HG03135 (cell line): Measurements from ENCODE around the gene GPR85.
"Not testable (repeated sequence)": the region's sequence is repeated elsewhere in the genome, so short reads cannot be mapped to it uniquely, and the experiment has no call there.

Experiments used
- ATAC-seq: cut with Tn5 transposase; IDR thresholded peaks from one replicate; pipeline ENCODE4 v1.9.1; 2021; ENCODE audit warnings: mild to moderate bottlenecking, moderate library complexity; ENCODE audit not compliant: unreplicated experiment

The GPR85 gene

GRCh38 chr7:113086431-113086888 is at the start of gene GPR85:
Gene GPR85, minus strand, starts transcription at chr7:113086827. Its CDS starts 2,106 bp downstream, at chr7:113084721.
- no peak for ATAC-seq

- ATAC-seq: no peak
These were observed 47.4 kb upstream of the GPR85 start for GRCh38 chr7:113134025-113134424.

GRCh38 chr7:113131367-113131766 is 44.7 kb upstream of the GPR85 start:
- ATAC-seq: no peak

GRCh38 chr7:113128031-113128430 is 41.4 kb upstream of the GPR85 start:
- no peak for ATAC-seq

GRCh38 chr7:113125728-113126127 is 39.1 kb upstream of the GPR85 start:
- ATAC-seq: no peak

- ATAC-seq: no peak
These were observed 36.1 kb upstream of the GPR85 start for GRCh38 chr7:113122744-113123143.

GRCh38 chr7:113120647-113121046 is 34.0 kb upstream of the GPR85 start:
- ATAC-seq: no peak

GRCh38 chr7:113119429-113119828 is 32.8 kb upstream of the GPR85 start:
- no peak for ATAC-seq

GRCh38 chr7:113118074-113118959 is 31.7 kb upstream of the GPR85 start, which contains the start of gene SMIM30:
Gene SMIM30, minus strand, starts transcription at chr7:113118554. Its CDS starts 976 bp downstream, at chr7:113117578.
- peak; percentile 100 for ATAC-seq

GRCh38 chr7:113117374-113117774 is 30.7 kb upstream of the GPR85 start:
- not testable (repeated sequence) for ATAC-seq

- no peak for ATAC-seq
These were observed 27.3 kb upstream of the GPR85 start for GRCh38 chr7:113113912-113114311.

GRCh38 chr7:113109718-113110117 is 23.1 kb upstream of the GPR85 start:
- no peak for ATAC-seq

GRCh38 chr7:113100121-113100603 is 13.5 kb upstream of the GPR85 start:
- ATAC-seq: no peak

- ATAC-seq: no peak
These were observed 12.8 kb upstream of the GPR85 start for GRCh38 chr7:113099284-113099919.

GRCh38 chr7:113094517-113095249 is 8.1 kb upstream of the GPR85 start:
- peak; percentile 51 for ATAC-seq

GRCh38 chr7:113093561-113093960 is 6.9 kb upstream of the GPR85 start:
- ATAC-seq: no peak

- no peak for ATAC-seq
These were observed 6.1 kb upstream of the GPR85 start for GRCh38 chr7:113092762-113093161.

- no peak for ATAC-seq
These were observed 708 bp upstream of the GPR85 start for GRCh38 chr7:113087071-113087998.

GRCh38 chr7:113085781-113086390 is 741 bp downstream of the GPR85 start:
- no peak for ATAC-seq
